Measurements from ENCODE around the gene SHQ1. TPM values are rescaled to one million over a fixed set of nuclear protein-coding genes. Genes with fewer than 3 reads are reported as not detected.

SHQ1 gene
- total and polyA plus RNA-seq, 9 of the 15 experiments (the other 6 are each of a cell fraction or from before 2014, with no cell fraction given) = 9.2 to 25.0 (median 14.1) TPM

DNA sequence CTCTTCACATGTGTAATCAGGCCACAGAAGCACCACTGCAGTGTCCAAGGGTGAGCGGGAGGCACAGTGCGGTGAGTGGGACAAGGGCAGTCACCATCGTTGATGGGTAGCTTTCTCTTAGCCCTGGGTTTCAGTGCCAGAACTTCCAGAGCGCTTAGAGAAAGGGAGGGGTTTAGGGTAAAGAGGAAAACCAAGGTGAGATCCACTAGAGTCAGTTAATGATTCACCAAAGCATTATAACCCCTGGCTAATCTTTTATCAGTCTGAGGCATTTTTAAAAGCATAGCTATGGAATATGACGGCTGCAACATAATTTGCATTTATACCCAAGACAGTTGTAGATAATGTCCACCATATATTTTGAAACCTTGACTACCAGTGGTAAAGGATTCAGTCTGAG lies 94.8 kb downstream of the SHQ1 start (continued):
- no peak for TF ChIP-seq MED1 (CRISPR knock-in tag; IDR thresholded peaks at IDR 0.05; ENCODE audit: borderline replicate concordance)
- TF ChIP-seq CXXC5 (CRISPR knock-in tag; IDR thresholded peaks at IDR 0.05) = no peak
- TF ChIP-seq HNRNPUL1 (IDR thresholded peaks at IDR 0.05; ENCODE audit: low read length) = no peak
- TF ChIP-seq RUNX1 (IDR thresholded peaks at IDR 0.05; ENCODE audit: low read depth) = no peak

DNA sequence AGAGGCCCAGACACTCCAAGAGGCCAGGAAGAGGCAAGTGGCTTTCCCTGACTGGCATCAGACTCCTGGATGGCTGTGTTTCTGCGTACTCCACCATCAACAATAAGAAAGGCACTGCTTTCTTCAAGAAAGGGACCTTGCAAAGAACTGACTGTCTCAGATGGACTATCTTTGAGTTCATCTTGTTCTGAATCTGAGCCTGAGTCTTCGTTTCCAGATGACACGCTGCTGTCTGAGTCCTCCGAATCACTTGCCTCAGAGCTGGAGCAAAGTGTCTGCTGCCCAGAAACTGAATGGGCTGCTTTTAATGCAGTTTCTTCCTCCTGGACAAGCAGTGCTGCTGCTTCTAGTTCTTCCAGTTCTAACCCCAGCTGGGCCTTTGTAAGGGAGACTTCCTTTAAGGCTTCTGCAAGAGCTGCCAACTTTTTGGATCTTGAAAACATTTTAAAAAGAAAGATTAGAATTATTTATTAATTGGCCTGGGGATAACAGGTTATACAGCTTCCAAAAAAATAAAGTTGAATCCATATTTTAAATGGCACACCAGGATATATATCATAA lies 97.8 kb downstream of the SHQ1 start:
- H3K27ac ChIP-seq (ENCODE audit: extremely low read depth, low read depth, low read length) = no peak overlapping the region
- H3K79me2 ChIP-seq (ENCODE audit: control insufficient read depth, insufficient read depth, low read length) = no peaks in the 10 kb centered on the region
- ChIA-PET POLR2A (interaction anchor here (0.9 kb wide), 1 partner anchor 16 kb away, joined by 3 read pairs; no protein-coding TSS in a partner anchor), CTCF (ENCODE audit: low intra/inter-chr PET ratio) (no interaction called here)
- H3K36me3 ChIP-seq (ENCODE audit: control insufficient read depth, insufficient read depth, low read length) = no peaks in the 10 kb centered on the region; the same call in 2 of the 3 replicates
- DNase-seq (ENCODE audit: extremely low read depth in 1 of 4, low spot score in 3 of 4) = no peak
- intact Hi-C loops (cut with micrococcal nuclease) (no loop called here), in situ Hi-C loops (cut with MboI) (no loop called here)
- BruUV-seq (replicated peaks) = no TSS peak
- no peak overlapping the region for H3K4me2 ChIP-seq (ENCODE audit: insufficient read depth, low read length)
- no peak overlapping the region for H2AFZ ChIP-seq (ENCODE audit: low read depth, low read length)
- H3K9me1 ChIP-seq (ENCODE audit: control insufficient read depth, insufficient read depth, low read length) = no peaks in the 10 kb centered on the region
- FAIRE-seq = no peak
- no peak for ATAC-seq
- no peak overlapping the region for H3K4me3 ChIP-seq
- no peaks in the 10 kb centered on the region for H4K20me1 ChIP-seq (replicated peaks; ENCODE audit: control insufficient read depth, insufficient read depth, low read length)
- WGBS (ENCODE audit: insufficient coverage, low coverage, missing lambda C conversion rate) = 76% methylated on average over 4 of the region's 4 CpGs
- no peaks in the 10 kb centered on the region for H3K27me3 ChIP-seq (ENCODE audit: control insufficient read depth in 2 of 2, insufficient read depth in 2 of 2, low read length in 2 of 2)
- H3K9me3 ChIP-seq (replicated peaks; ENCODE audit: control insufficient read depth, insufficient read depth, low read depth, low read length) = no peaks in the 10 kb centered on the region
- H3K9ac ChIP-seq (ENCODE audit: insufficient read depth in 1 of 2, low read depth in 2 of 2, low read length in 2 of 2) = no peak overlapping the region
- H3K4me1 ChIP-seq (replicated peaks in 1 of 2; ENCODE audit: control insufficient read depth in 2 of 2, insufficient read depth in 2 of 2, low read length in 2 of 2) = peaks cover 0 to 3% of the 10 kb centered on the region in 2 experiments; a peak in 1 of 5 replicates
- TF ChIP-seq ZNF354B (CRISPR knock-in tag; IDR thresholded peaks at IDR 0.05) (no peak), SP1 (CRISPR knock-in tag; IDR thresholded peaks at IDR 0.05) (no peak), RFX1 (IDR thresholded peaks at IDR 0.05) (no peak), TEAD4 (IDR thresholded peaks at IDR 0.05; ENCODE audit: low read length) (no peak), TEAD4 (CRISPR knock-in tag; IDR thresholded peaks at IDR 0.05; ENCODE audit: borderline replicate concordance) (no peak), RUNX1 (IDR thresholded peaks at IDR 0.05; ENCODE audit: low read depth) (no peak)
- TF ChIP-seq, protein P1, sequence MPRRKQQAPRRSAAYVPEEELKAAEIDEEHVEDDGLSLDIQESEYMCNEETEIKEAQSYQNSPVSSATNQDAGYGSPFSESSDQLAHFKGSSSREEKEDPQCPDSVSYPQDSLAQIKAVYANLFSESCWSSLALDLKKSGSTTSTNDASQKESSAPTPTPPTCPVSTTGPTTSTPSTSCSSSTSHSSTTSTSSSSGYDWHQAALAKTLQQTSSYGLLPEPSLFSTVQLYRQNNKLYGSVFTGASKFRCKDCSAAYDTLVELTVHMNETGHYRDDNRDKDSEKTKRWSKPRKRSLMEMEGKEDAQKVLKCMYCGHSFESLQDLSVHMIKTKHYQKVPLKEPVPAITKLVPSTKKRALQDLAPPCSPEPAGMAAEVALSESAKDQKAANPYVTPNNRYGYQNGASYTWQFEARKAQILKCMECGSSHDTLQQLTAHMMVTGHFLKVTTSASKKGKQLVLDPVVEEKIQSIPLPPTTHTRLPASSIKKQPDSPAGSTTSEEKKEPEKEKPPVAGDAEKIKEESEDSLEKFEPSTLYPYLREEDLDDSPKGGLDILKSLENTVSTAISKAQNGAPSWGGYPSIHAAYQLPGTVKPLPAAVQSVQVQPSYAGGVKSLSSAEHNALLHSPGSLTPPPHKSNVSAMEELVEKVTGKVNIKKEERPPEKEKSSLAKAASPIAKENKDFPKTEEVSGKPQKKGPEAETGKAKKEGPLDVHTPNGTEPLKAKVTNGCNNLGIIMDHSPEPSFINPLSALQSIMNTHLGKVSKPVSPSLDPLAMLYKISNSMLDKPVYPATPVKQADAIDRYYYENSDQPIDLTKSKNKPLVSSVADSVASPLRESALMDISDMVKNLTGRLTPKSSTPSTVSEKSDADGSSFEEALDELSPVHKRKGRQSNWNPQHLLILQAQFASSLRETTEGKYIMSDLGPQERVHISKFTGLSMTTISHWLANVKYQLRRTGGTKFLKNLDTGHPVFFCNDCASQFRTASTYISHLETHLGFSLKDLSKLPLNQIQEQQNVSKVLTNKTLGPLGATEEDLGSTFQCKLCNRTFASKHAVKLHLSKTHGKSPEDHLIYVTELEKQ (CRISPR knock-in tag; IDR thresholded peaks at IDR 0.05) = no peak
- TF ChIP-seq, protein P2, sequence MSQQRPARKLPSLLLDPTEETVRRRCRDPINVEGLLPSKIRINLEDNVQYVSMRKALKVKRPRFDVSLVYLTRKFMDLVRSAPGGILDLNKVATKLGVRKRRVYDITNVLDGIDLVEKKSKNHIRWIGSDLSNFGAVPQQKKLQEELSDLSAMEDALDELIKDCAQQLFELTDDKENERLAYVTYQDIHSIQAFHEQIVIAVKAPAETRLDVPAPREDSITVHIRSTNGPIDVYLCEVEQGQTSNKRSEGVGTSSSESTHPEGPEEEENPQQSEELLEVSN (IDR thresholded peaks at IDR 0.05; ENCODE audit: borderline replicate concordance in 1 of 2, extremely low read depth in 1 of 2, insufficient read depth in 1 of 2, insufficient read length in 1 of 2, low read depth in 1 of 2, low read length in 1 of 2, poor library complexity in 1 of 2, severe bottlenecking in 1 of 2) = no peak
- TF ChIP-seq, protein P3, sequence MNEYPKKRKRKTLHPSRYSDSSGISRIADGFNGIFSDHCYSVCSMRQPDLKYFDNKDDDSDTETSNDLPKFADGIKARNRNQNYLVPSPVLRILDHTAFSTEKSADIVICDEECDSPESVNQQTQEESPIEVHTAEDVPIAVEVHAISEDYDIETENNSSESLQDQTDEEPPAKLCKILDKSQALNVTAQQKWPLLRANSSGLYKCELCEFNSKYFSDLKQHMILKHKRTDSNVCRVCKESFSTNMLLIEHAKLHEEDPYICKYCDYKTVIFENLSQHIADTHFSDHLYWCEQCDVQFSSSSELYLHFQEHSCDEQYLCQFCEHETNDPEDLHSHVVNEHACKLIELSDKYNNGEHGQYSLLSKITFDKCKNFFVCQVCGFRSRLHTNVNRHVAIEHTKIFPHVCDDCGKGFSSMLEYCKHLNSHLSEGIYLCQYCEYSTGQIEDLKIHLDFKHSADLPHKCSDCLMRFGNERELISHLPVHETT (CRISPR knock-in tag; conservative IDR thresholded peaks at IDR 0.05 in 1 of 2, IDR thresholded peaks at IDR 0.05 in 1 of 2) = no peak
